Kidney (tissue), 14 donors: ENCODE results near the gene SRRM3. TPM values are rescaled to one million over a fixed set of nuclear protein-coding genes. Genes with fewer than 3 reads are reported as not detected.
"Not testable (repeated sequence)": the region's sequence is repeated elsewhere in the genome, so short reads cannot be mapped to it uniquely, and the experiment has no call there.

Experiments
- DNase-seq, 5 donors: peaks; one replicate each; pipeline ENCODE4 v3.0.0-alpha.2; 2013 to 2020
- FAIRE-seq: peaks from 2 replicates; lab custom pipeline; 2012; peaks lifted over from hg19 to GRCh38; lab: Jason Lieb, UNC
- H3K27ac ChIP-seq, 2 donors: one replicate each; pipeline ENCODE4 v1.7.0; 2013; ENCODE audit warnings: low read depth in 2 of 2, low read length in 2 of 2, inconsistent platforms in 1 of 2
- H3K27me3 ChIP-seq: one replicate; pipeline ENCODE4 v1.7.1; 2013; ENCODE audit warnings: low read length, inconsistent platforms; ENCODE audit not compliant: control insufficient read depth, insufficient read depth
- H3K36me3 ChIP-seq, 3 donors: one replicate each; pipeline versions ENCODE4 v1.7.0 to v1.7.1; 2013; ENCODE audit warnings: low read length in 3 of 3, control low read depth in 1 of 3, inconsistent platforms in 1 of 3; ENCODE audit not compliant: insufficient read depth in 3 of 3, control insufficient read depth in 2 of 3
- H3K4me1 ChIP-seq, 3 donors: one replicate each; pipeline versions ENCODE4 v1.7.0 to v1.7.1; 2013; ENCODE audit warnings: low read length in 3 of 3, inconsistent platforms in 1 of 3, low read depth in 1 of 3; ENCODE audit not compliant: control insufficient read depth in 2 of 3, insufficient read depth in 2 of 3
- H3K4me3 ChIP-seq, 3 donors: one replicate each; pipeline versions ENCODE4 v1.7.0 to v1.8.1; 2013; ENCODE audit warnings: low read length in 3 of 3, control low read depth in 1 of 3, inconsistent platforms in 1 of 3
- H3K9ac ChIP-seq, 3 donors: one replicate each; pipeline versions ENCODE4 v1.7.0 to v1.7.1; 2013; ENCODE audit warnings: low read length in 3 of 3, control low read depth in 1 of 3, inconsistent platforms in 1 of 3
- H3K9me3 ChIP-seq, 3 donors: one replicate each; pipeline versions ENCODE4 v1.7.0 to v1.7.1; 2013; ENCODE audit warnings: low read length in 3 of 3, control low read depth in 1 of 3, inconsistent platforms in 1 of 3; ENCODE audit not compliant: control insufficient read depth in 2 of 3, insufficient read depth in 1 of 3
- intact Hi-C: fragments of 100-400 bp; cut with DNase I; formaldehyde crosslinking; loops from one replicate; pipeline ENCODE4 v1.11.1; 2022
- polyA plus RNA-seq: library from polyadenylated mRNA; stranded (reverse); fragments of 350-450 nt; fragmentation: Illumina TruSeq; extraction: RNeasy Lipid Tissue Mini Kit (QIAGEN cat#74804); gene quantifications from one replicate; pipeline ENCODE4 v1.2.3, GENCODE V29; 2014; ENCODE audit warnings: low read depth, low replicate concordance; ENCODE audit not compliant: insufficient read depth
- total RNA-seq: library from RNA; stranded (reverse); fragmentation: NEBNext Ultra II Directional; extraction: Animal tissue kit (Norgen Biotek cat#: 25700); gene quantifications from one replicate; pipeline ENCODE4 v1.2.1, GENCODE V29; 2021
- TF ChIP-seq, protein P1 (sequence below): IDR thresholded peaks from 3 replicates; pipeline ENCODE4 v1.5.1; 2012; ENCODE audit warnings: mild to moderate bottlenecking, moderate library complexity, borderline replicate concordance; ENCODE audit not compliant: insufficient read depth; ENCODE audit errors: extremely low read depth
- donor health status: control.
- donor health status: control.
- donor health status: control.
- donor health status: control.
- donor health status: control.
- donor health status: DM: yes; HTN: yes; CAD: no.
- donor health status: Normal renal cell carcinoma (clear cell type).

Gene SRRM3
- total and polyA plus RNA-seq, 2 donors from 2014 or later: 0.99 to 1.0 TPM

DNA sequence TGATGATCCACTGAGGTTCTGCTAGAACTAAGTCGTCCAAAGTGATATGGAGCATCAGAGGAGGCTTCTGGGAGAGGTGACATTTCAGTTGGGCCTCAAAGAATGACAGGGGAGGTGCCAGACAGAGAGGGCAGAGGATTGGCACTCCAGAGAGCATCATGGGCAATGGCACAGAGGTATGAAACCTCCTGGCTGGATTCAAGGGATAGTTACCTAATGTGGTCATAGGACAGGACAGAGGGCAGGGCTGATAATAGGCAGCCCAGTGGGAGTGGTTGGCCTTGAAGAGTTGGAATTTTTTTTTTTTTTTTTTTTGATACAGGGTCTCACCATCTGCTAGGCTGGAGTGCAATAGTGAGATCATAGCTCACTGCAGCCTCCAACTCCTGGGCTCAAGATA, 7.6 kb downstream of the SRRM3 start:
- no peaks in the 10 kb centered on the region for H3K9me3 ChIP-seq
- no peaks in the 10 kb centered on the region for H3K4me1 ChIP-seq
- intact Hi-C loops: no loop called here
- H3K36me3 ChIP-seq: no peaks in the 10 kb centered on the region
- H3K4me3 ChIP-seq: no peak overlapping the region
- H3K27ac ChIP-seq: no peak overlapping the region
- no peak for DNase-seq
- TF ChIP-seq, protein P1, sequence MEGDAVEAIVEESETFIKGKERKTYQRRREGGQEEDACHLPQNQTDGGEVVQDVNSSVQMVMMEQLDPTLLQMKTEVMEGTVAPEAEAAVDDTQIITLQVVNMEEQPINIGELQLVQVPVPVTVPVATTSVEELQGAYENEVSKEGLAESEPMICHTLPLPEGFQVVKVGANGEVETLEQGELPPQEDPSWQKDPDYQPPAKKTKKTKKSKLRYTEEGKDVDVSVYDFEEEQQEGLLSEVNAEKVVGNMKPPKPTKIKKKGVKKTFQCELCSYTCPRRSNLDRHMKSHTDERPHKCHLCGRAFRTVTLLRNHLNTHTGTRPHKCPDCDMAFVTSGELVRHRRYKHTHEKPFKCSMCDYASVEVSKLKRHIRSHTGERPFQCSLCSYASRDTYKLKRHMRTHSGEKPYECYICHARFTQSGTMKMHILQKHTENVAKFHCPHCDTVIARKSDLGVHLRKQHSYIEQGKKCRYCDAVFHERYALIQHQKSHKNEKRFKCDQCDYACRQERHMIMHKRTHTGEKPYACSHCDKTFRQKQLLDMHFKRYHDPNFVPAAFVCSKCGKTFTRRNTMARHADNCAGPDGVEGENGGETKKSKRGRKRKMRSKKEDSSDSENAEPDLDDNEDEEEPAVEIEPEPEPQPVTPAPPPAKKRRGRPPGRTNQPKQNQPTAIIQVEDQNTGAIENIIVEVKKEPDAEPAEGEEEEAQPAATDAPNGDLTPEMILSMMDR: no peak
- no peaks in the 10 kb centered on the region for H3K27me3 ChIP-seq
- no peak overlapping the region for H3K9ac ChIP-seq
- FAIRE-seq: no peak

DNA sequence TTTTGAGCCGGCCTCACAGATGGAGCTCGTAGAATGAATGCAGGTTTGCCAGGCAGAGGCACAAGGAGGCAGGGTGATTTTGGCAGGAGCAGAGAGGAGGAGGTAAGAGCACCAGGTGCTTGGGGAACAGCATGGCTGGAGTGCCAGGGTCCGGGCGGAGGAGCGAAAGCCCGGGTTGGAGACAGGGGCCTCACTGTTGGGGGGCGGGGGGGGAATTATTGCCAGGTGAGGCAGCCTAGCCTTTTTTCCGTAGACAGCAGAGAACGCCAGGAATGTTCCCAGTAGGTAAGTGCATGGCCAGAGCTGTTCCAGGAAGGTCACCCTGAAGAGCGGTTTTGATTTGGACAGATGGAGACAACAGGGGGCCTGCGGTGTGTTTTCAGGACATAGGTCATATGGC, 9.5 kb downstream of the SRRM3 start:
- no peaks in the 10 kb centered on the region for H3K36me3 ChIP-seq
- H3K27ac ChIP-seq: no peak overlapping the region
- TF ChIP-seq, protein P1: no peak
- H3K9me3 ChIP-seq: no peaks in the 10 kb centered on the region
- H3K4me3 ChIP-seq: no peak overlapping the region
- H3K27me3 ChIP-seq: no peaks in the 10 kb centered on the region
- intact Hi-C loops: no loop called here
- DNase-seq (no peak), FAIRE-seq (no peak)
- no peaks in the 10 kb centered on the region for H3K4me1 ChIP-seq
- no peak overlapping the region for H3K9ac ChIP-seq

DNA sequence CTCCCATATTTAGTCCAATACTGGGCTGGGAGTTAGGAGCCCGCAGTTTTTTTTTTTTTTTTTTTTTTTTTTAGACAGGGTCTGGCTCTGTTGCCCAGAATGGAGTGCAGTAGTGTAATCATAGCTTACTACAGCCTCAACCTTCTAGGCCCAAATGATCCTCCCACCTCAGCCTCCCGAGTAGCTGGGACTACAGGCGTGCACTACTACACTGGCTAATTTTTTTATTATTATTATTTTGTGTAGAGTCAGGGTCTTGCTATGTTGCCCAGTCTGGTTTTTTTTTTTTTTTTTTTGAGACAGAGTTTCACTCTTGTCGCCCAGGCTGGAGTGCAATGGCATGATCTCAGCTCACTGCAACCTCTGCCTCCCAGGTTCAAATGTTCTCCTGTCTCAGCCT, 13.7 kb downstream of the SRRM3 start:
- H3K27ac ChIP-seq, FAIRE-seq, H3K27me3 ChIP-seq, intact Hi-C loops, H3K36me3 ChIP-seq, H3K4me3 ChIP-seq, H3K4me1 ChIP-seq, DNase-seq, H3K9ac ChIP-seq, H3K9me3 ChIP-seq: not testable (repeated sequence)

DNA sequence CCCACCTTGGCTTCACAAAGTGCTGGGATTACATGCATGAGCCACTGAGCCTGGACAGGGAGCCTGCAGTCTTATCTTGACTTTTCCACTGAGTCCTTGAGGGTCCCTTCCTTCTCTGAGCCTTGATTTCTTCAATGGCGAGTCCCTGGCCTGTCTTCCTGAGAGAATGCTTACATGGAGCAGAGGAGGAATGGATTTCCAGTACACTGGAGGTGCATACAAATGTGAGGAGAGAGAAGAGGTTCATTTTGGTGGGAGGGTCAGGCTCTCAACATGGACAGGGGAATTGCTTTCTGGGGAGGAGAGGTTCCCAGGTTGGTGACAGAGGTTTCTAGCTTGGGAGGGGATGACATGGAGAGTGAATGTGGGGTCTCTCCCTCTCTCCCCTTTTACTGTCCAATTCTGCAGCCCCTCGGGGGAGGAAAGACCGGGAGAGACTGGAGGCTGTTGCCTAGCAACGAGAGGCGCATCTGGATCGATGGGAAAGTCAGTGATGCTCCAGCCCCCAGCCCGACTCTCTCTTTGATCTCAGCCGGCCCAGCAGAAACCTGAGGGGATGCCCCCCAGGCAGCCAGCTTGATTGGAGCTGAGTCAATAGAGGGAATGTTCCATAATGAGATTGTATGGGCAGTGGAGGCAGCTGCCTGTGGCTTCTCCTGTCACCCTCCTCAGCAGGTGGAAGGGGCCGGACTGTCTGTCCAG, 14.8 kb downstream of the SRRM3 start:
- TF ChIP-seq, protein P1: no peak
- Histone ChIP-seq H3K27ac (no peak overlapping the region), H3K4me3 (no peak overlapping the region), H3K9me3 (no peaks in the 10 kb centered on the region), H3K4me1 (peaks cover 0 to 6% (median 0%) of the 10 kb centered on the region in 3 donors), H3K9ac (no peak overlapping the region), H3K27me3 (peaks cover 2% of the 10 kb centered on the region), H3K36me3 (no peaks in the 10 kb centered on the region)
- intact Hi-C loops: no loop called here
- FAIRE-seq: no peak
- no peak for DNase-seq
